Gastroesophageal sphincter (tissue), 4 donors: ENCODE measurements around the gene MOCS3. TPM values are rescaled to one million over a fixed set of nuclear protein-coding genes. Genes with fewer than 3 reads are reported as not detected.

ENCODE experiments used
- ATAC-seq: fragments of 150-250 bp; one replicate; pipeline ENCODE4 v1.9.1; 2016; ENCODE audit warnings: mild to moderate bottlenecking, moderate library complexity
- H3K27ac ChIP-seq, 4 donors: fragments of 200-600 bp; sonication (generic) in 3 of 4; 1 replicate in 3 of 4; 2 replicates in 1 of 4; pipeline ENCODE4 v1.5.1; 2016 to 2019
- H3K27me3 ChIP-seq: fragments of 200-600 bp; sonication (generic); one replicate; pipeline ENCODE4 v1.5.1; 2019
- H3K36me3 ChIP-seq, 2 donors: fragments of 200-600 bp; sonication (generic); one replicate each; pipeline ENCODE4 v1.5.1; 2019; ENCODE audit warnings: control low read depth in 1 of 2
- H3K4me1 ChIP-seq, 3 donors: fragments of 200-600 bp; sonication (generic); 1 replicate in 2 of 3; 2 replicates in 1 of 3; pipeline ENCODE4 v1.5.1; 2016 to 2019; ENCODE audit warnings: control low read depth in 2 of 3
- H3K4me3 ChIP-seq, 2 donors: fragments of 200-600 bp; sonication (generic); one replicate each; pipeline ENCODE4 v1.5.1; 2019; ENCODE audit warnings: mild to moderate bottlenecking in 1 of 2, moderate library complexity in 1 of 2
- H3K9me3 ChIP-seq, 3 donors: fragments of 200-600 bp; sonication (generic); one replicate each; pipeline ENCODE4 v1.5.1; 2017 to 2019; ENCODE audit warnings: control low read depth in 2 of 3
- EP300 ChIP-seq: sonication (generic); formaldehyde crosslinking; IDR thresholded peaks from one replicate; pipeline ENCODE4 v1.6.1; 2017; ENCODE audit warnings: antibody characterized with exemption, mild to moderate bottlenecking
- POLR2A ChIP-seq, 2 donors: fragments of 450-650 bp; IDR thresholded peaks; one replicate each; pipeline ENCODE4 v1.6.1; 2017; ENCODE audit warnings: antibody characterized with exemption in 2 of 2, mild to moderate bottlenecking in 2 of 2, moderate library complexity in 1 of 2
- POLR2AphosphoS5 ChIP-seq: sonication (generic); formaldehyde crosslinking; IDR thresholded peaks from one replicate; pipeline ENCODE4 v1.6.1; 2017; ENCODE audit warnings: antibody characterized with exemption
- WGBS, 2 donors: methylation state at CpG; one replicate each; pipeline ENCODE4 v1.1.5; 2018; ENCODE audit warnings: low coverage in 1 of 2; 5-methylcytosine and 5-hydroxymethylcytosine counted together
- total RNA-seq, 4 donors: library from RNA; depleted of rRNA; stranded (reverse); fragments of >200 nt; gene quantifications; one replicate each; pipeline ENCODE4 v1.1.0, GENCODE V29; 2016
- TF ChIP-seq, protein P1 (sequence below), 4 experiments: fragments of 200-600 bp in 2 of 4; fragments of 450-650 bp in 2 of 4; sonication (generic) in 1 of 4; IDR thresholded peaks; one replicate each; pipeline ENCODE4 v1.5.1; 2017 to 2019; ENCODE audit warnings: antibody characterized with exemption in 4 of 4, mild to moderate bottlenecking in 2 of 4, moderate library complexity in 2 of 4

The MOCS3 gene
- total RNA-seq, 4 donors from 2014 or later, result 4.2 to 6.1 (median 5.4) TPM

DNA sequence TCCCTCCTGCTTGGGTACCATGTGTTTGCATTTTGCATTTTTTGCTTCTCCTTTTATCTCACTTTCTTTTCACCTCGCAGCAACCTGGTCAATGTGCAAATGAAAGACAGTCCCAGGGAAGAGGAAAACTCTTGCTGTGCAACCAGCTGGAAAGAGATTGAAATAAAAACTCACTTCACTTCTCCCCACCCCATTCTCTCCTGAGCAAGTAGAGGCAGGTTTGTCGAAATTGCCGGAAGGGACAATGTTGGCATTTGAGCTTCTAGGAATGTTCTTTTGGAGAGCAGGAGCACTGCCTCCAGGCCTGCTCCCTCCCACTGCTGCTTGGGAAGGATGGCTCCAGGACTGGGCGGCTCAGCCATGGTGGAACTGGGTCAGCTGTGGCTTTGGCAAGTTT is 33.7 kb downstream of the MOCS3 start:
- WGBS, 2 donors, result 56 to 64% methylated on average over 3 of the region's 4 CpGs
- peaks cover 40% of the 10 kb centered on the region for H3K27me3 ChIP-seq

DNA sequence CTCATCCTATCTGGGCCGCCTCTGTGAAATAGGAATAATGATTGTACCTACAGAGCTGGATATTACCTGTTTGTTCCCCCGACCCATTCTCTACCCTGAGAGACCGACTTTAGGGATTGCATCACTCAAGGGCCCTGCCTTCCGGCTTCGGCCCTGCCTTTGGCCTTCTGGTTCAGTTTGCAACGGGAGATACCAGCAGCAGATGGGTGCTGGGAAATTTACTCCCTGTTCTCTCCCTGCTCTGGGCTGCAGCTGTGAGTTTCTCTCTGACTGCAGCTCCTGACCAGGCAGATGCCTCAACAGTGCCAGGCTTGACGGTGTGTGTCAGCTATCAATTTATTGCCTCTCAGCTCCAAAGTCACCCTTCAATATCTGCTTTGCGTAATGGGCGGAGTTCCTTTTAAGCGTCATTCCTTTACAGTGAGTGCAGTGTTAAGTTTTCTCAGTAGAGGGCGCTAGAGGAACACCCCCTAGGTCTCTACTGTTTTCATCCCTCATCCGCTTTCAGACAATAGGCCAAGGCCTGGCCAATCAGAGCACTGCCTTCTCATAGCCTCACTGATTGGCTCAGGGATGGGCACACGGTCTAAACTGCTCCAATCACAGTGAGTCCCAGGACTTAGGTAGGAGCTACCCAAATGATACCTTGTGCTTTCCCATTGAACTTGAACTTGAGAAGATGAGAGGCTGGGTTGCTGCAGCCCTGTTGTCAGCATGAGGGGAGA is 34.3 kb downstream of the MOCS3 start:
- ATAC-seq, result no peak
- H3K27ac ChIP-seq, result no peak overlapping the region
- 27 to 80% methylated on average over 3 to 10 of the region's 13 CpGs for WGBS, 2 donors

More for the DNA sequence above, 33.7 kb downstream of the MOCS3 start:
- Histone ChIP-seq H3K27ac (no peak overlapping the region), H3K36me3 (no peaks in the 10 kb centered on the region), H3K9me3 (no peaks in the 10 kb centered on the region), H3K4me1 (peaks cover 0 to 7% (median 0%) of the 10 kb centered on the region in 3 donors), H3K4me3 (no peak overlapping the region)
- no peak for ATAC-seq
- TF ChIP-seq POLR2AphosphoS5 (no peak), POLR2A (IDR thresholded peaks at IDR 0.05) (no peak), EP300 (no peak)
- TF ChIP-seq, protein P1, sequence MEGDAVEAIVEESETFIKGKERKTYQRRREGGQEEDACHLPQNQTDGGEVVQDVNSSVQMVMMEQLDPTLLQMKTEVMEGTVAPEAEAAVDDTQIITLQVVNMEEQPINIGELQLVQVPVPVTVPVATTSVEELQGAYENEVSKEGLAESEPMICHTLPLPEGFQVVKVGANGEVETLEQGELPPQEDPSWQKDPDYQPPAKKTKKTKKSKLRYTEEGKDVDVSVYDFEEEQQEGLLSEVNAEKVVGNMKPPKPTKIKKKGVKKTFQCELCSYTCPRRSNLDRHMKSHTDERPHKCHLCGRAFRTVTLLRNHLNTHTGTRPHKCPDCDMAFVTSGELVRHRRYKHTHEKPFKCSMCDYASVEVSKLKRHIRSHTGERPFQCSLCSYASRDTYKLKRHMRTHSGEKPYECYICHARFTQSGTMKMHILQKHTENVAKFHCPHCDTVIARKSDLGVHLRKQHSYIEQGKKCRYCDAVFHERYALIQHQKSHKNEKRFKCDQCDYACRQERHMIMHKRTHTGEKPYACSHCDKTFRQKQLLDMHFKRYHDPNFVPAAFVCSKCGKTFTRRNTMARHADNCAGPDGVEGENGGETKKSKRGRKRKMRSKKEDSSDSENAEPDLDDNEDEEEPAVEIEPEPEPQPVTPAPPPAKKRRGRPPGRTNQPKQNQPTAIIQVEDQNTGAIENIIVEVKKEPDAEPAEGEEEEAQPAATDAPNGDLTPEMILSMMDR (IDR thresholded peaks at IDR 0.05), result no peak

DNA sequence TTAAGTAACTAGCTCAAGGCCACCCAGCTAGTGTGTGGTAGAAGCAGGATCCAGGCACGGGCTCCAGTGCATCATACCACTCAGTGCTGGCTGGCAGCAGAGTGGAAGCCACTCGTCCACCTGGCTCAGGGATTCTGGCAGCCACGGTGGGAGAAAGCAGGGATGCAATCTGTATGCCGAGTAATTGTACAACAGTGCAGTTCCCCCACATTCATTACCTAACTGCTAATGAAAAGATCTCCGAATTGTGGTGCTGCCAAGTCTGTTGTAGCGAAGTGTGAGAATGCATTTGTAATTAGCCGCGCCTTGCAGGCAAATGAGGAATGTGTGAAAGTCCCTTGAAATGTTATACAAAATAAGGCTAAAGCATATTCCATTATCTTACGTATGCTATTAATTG is 35.3 kb downstream of the MOCS3 start:
- no peak for ATAC-seq
- no peak for TF ChIP-seq POLR2A (IDR thresholded peaks at IDR 0.05)
- no peak for TF ChIP-seq POLR2AphosphoS5
- no peak for TF ChIP-seq EP300
- TF ChIP-seq, protein P1 (IDR thresholded peaks at IDR 0.05), result no peak
- H3K9me3 ChIP-seq, result no peaks in the 10 kb centered on the region
- peaks cover 47% of the 10 kb centered on the region for H3K27me3 ChIP-seq
- no peak overlapping the region for H3K4me3 ChIP-seq
- WGBS, 2 donors, result 83 to 94% methylated on average over 3 to 7 of the region's 9 CpGs
- H3K4me1 ChIP-seq, result no peaks in the 10 kb centered on the region
- no peaks in the 10 kb centered on the region for H3K36me3 ChIP-seq
- no peak overlapping the region for H3K27ac ChIP-seq

More for the DNA sequence above, 34.3 kb downstream of the MOCS3 start:
- H3K36me3 ChIP-seq, result no peaks in the 10 kb centered on the region
- H3K4me1 ChIP-seq, result peaks cover 0 to 1% (median 0%) of the 10 kb centered on the region in 3 donors
- H3K27me3 ChIP-seq, result peaks cover 40% of the 10 kb centered on the region
- H3K9me3 ChIP-seq, result no peaks in the 10 kb centered on the region
- no peak overlapping the region for H3K4me3 ChIP-seq
- TF ChIP-seq POLR2AphosphoS5, result no peak
- TF ChIP-seq, protein P1 (IDR thresholded peaks at IDR 0.05), result peak in 3 of 4 experiments; percentile 21 to 48 (median 28)

DNA sequence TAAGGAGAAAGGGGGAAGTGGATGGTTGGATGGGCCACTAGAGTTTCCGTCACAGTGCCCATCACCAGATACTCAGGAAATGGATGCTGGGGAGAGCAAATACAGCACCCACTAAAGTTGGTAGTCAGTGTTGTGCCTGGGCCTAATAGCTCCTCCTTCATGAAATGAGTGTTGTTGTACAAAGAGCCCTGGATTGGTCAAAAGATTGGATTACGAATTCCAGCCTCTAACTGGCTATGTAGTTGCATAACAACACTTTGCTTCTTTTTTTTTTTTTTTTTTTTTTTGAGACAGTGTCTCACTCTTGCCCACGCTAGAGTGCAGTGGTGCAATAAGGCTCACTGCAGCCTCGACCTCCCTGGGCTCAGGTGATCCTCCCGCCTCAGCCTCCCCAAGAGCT is 36.9 kb downstream of the MOCS3 start:
- Histone ChIP-seq H3K27ac (no peak overlapping the region), H3K36me3 (no peaks in the 10 kb centered on the region), H3K4me3 (no peak overlapping the region), H3K27me3 (peaks cover 50% of the 10 kb centered on the region), H3K9me3 (no peaks in the 10 kb centered on the region), H3K4me1 (no peaks in the 10 kb centered on the region)
- TF ChIP-seq POLR2AphosphoS5, result no peak
- TF ChIP-seq, protein P1 (IDR thresholded peaks at IDR 0.05), result no peak
- no peak for TF ChIP-seq POLR2A (IDR thresholded peaks at IDR 0.05)
- TF ChIP-seq EP300, result no peak
- no peak for ATAC-seq
- 50 to 76% methylated on average over 2 of the region's 5 CpGs for WGBS, 2 donors
